HEK293 (cell line): ENCODE data around the gene SYNGR4.

Experiments
- GLI2 ChIP-seq: fragments of 450-650 bp; formaldehyde crosslinking; IDR thresholded peaks from 2 replicates; pipeline ENCODE4; 2017; ENCODE audit warnings: missing biosample characterization, missing genetic modification characterization, low read depth, borderline replicate concordance
- MYNN ChIP-seq: fragments of 450-650 bp; formaldehyde crosslinking; IDR thresholded peaks from 2 replicates; pipeline ENCODE4 v1.5.1; 2016; ENCODE audit warnings: missing biosample characterization, missing genetic modification characterization, borderline replicate concordance
- PATZ1 ChIP-seq: fragments of 450-650 bp; formaldehyde crosslinking; IDR thresholded peaks from 2 replicates; pipeline ENCODE4 v1.5.1; 2016; ENCODE audit warnings: missing biosample characterization, missing genetic modification characterization
- RBAK ChIP-seq: fragments of 450-650 bp; formaldehyde crosslinking; IDR thresholded peaks from 2 replicates; pipeline ENCODE4 v1.5.1; 2016; ENCODE audit warnings: missing biosample characterization, missing genetic modification characterization
- SP2 ChIP-seq: fragments of 450-650 bp; formaldehyde crosslinking; IDR thresholded peaks from 2 replicates; pipeline ENCODE4 v1.5.1; 2016; ENCODE audit warnings: missing biosample characterization, missing genetic modification characterization
- YY2 ChIP-seq: fragments of 450-650 bp; formaldehyde crosslinking; IDR thresholded peaks from 2 replicates; pipeline ENCODE4 v1.5.1; 2016; ENCODE audit warnings: missing biosample characterization, missing genetic modification characterization
- ZBTB7A ChIP-seq: fragments of 450-650 bp; formaldehyde crosslinking; IDR thresholded peaks from 2 replicates; pipeline ENCODE4 v1.5.1; 2016; ENCODE audit warnings: low read depth, missing biosample characterization, missing genetic modification characterization
- ZBTB8A ChIP-seq: fragments of 450-650 bp; formaldehyde crosslinking; IDR thresholded peaks from 2 replicates; pipeline ENCODE4 v1.5.1; 2016; ENCODE audit warnings: missing biosample characterization, missing genetic modification characterization
- ZFP37 ChIP-seq: fragments of 450-650 bp; formaldehyde crosslinking; IDR thresholded peaks from 2 replicates; pipeline ENCODE4 v1.5.1; 2016; ENCODE audit warnings: missing biosample characterization, missing genetic modification characterization
- ZNF138 ChIP-seq: fragments of 450-650 bp; formaldehyde crosslinking; IDR thresholded peaks from 2 replicates; pipeline ENCODE4 v1.5.1; 2016; ENCODE audit warnings: missing biosample characterization, missing genetic modification characterization, borderline replicate concordance
- ZNF202 ChIP-seq: fragments of 450-650 bp; formaldehyde crosslinking; IDR thresholded peaks from 2 replicates; pipeline ENCODE4 v1.5.1; 2016; ENCODE audit warnings: missing biosample characterization, missing genetic modification characterization, borderline replicate concordance
- ZNF211 ChIP-seq: fragments of 450-650 bp; formaldehyde crosslinking; IDR thresholded peaks from 2 replicates; pipeline ENCODE4 v1.5.1; 2016; ENCODE audit warnings: low read depth, missing biosample characterization, missing genetic modification characterization
- ZNF221 ChIP-seq: fragments of 450-650 bp; formaldehyde crosslinking; IDR thresholded peaks from 2 replicates; pipeline ENCODE4 v1.5.1; 2017; ENCODE audit warnings: missing biosample characterization, missing genetic modification characterization, borderline replicate concordance
- ZNF311 ChIP-seq: fragments of 450-650 bp; formaldehyde crosslinking; IDR thresholded peaks from 2 replicates; pipeline ENCODE4 v1.5.1; 2017; ENCODE audit warnings: missing biosample characterization, missing genetic modification characterization, borderline replicate concordance
- ZNF341 ChIP-seq: fragments of 450-650 bp; formaldehyde crosslinking; IDR thresholded peaks from 2 replicates; pipeline ENCODE4; 2016; ENCODE audit warnings: low read depth, missing biosample characterization, missing genetic modification characterization
- ZNF354C ChIP-seq: fragments of 450-650 bp; formaldehyde crosslinking; IDR thresholded peaks from 2 replicates; pipeline ENCODE4 v1.5.1; 2016; ENCODE audit warnings: missing biosample characterization, missing genetic modification characterization, low read depth, borderline replicate concordance
- ZNF501 ChIP-seq: fragments of 450-650 bp; formaldehyde crosslinking; IDR thresholded peaks from 2 replicates; pipeline ENCODE4 v1.5.1; 2016; ENCODE audit warnings: missing biosample characterization, missing genetic modification characterization
- ZNF513 ChIP-seq: fragments of 450-650 bp; IDR thresholded peaks from 2 replicates; pipeline ENCODE4 v1.5.1; 2018; ENCODE audit warnings: missing biosample characterization, missing genetic modification characterization
- ZNF549 ChIP-seq: fragments of 450-650 bp; IDR thresholded peaks from 2 replicates; pipeline ENCODE4 v1.5.1; 2018; ENCODE audit warnings: missing biosample characterization, missing genetic modification characterization, mild to moderate bottlenecking, inconsistent platforms, moderate library complexity
- ZNF555 ChIP-seq: fragments of 450-650 bp; formaldehyde crosslinking; conservative IDR thresholded peaks from 2 replicates; pipeline ENCODE4 v1.5.1; 2017; ENCODE audit warnings: missing biosample characterization, mild to moderate bottlenecking, missing genetic modification characterization, inconsistent platforms
- ZNF776 ChIP-seq: fragments of 450-650 bp; formaldehyde crosslinking; IDR thresholded peaks from 2 replicates; pipeline ENCODE4 v1.5.0; 2017; ENCODE audit warnings: missing biosample characterization, missing genetic modification characterization, borderline replicate concordance
- ZNF785 ChIP-seq: fragments of 450-650 bp; formaldehyde crosslinking; IDR thresholded peaks from 2 replicates; pipeline ENCODE4 v1.5.1; 2016; ENCODE audit warnings: missing biosample characterization, missing genetic modification characterization
- ZNF843 ChIP-seq: fragments of 450-650 bp; formaldehyde crosslinking; IDR thresholded peaks from 2 replicates; pipeline ENCODE4 v1.5.1; 2016; ENCODE audit warnings: missing biosample characterization, missing genetic modification characterization
- ZSCAN16 ChIP-seq: fragments of 450-650 bp; formaldehyde crosslinking; IDR thresholded peaks from 2 replicates; pipeline ENCODE4 v1.5.1; 2016; ENCODE audit warnings: missing biosample characterization, missing genetic modification characterization
- TF ChIP-seq, protein P1 (sequence below): fragments of 450-650 bp; formaldehyde crosslinking; IDR thresholded peaks from 2 replicates; pipeline ENCODE4 v1.5.1; 2016; ENCODE audit warnings: missing biosample characterization, missing genetic modification characterization, borderline replicate concordance
- TF ChIP-seq, protein P2 (sequence below): fragments of 450-650 bp; formaldehyde crosslinking; IDR thresholded peaks from 2 replicates; pipeline ENCODE4 v1.5.1; 2016; ENCODE audit warnings: missing biosample characterization, missing genetic modification characterization
- TF ChIP-seq, protein P3 (sequence below): fragments of 450-650 bp; formaldehyde crosslinking; IDR thresholded peaks from 2 replicates; pipeline ENCODE4 v1.5.1; 2016; ENCODE audit warnings: missing biosample characterization, missing genetic modification characterization

Gene SYNGR4

GRCh38 chr19:48330012-48330681 is 34.0 kb upstream of the SYNGR4 start (continued):
- TF ChIP-seq ZNF513 (tag by site-specific recombination) (no peak), ZNF221 (tag by site-specific recombination) (no peak), ZNF776 (no peak), ZNF211 (tag by site-specific recombination) (no peak), PATZ1 (tag by site-specific recombination) (peak; percentile 78), ZNF501 (0 out of 2 replicates have a peak, but pooled peaks have one; percentile 48), ZNF202 (no peak), RBAK (no peak), SP2 (tag by site-specific recombination) (peak; percentile 69), ZNF311 (tag by site-specific recombination) (no peak), ZNF555 (tag by site-specific recombination) (no peak), ZNF549 (tag by site-specific recombination) (no peak), ZBTB7A (tag by site-specific recombination) (no peak), ZNF843 (tag by site-specific recombination) (peak; percentile 28; the same call in 1 of the 2 replicates), ZNF341 (tag by site-specific recombination) (no peak), ZBTB8A (tag by site-specific recombination) (0 out of 2 replicates have a peak, but pooled peaks have one; percentile 12), ZNF785 (tag by site-specific recombination) (no peak), ZNF354C (tag by site-specific recombination) (no peak), MYNN (tag by site-specific recombination) (no peak), ZNF138 (no peak), YY2 (0 out of 2 replicates have a peak, but pooled peaks have one; percentile 25), ZFP37 (tag by site-specific recombination) (no peak), GLI2 (no peak), ZSCAN16 (no peak)
- TF ChIP-seq, protein P1, sequence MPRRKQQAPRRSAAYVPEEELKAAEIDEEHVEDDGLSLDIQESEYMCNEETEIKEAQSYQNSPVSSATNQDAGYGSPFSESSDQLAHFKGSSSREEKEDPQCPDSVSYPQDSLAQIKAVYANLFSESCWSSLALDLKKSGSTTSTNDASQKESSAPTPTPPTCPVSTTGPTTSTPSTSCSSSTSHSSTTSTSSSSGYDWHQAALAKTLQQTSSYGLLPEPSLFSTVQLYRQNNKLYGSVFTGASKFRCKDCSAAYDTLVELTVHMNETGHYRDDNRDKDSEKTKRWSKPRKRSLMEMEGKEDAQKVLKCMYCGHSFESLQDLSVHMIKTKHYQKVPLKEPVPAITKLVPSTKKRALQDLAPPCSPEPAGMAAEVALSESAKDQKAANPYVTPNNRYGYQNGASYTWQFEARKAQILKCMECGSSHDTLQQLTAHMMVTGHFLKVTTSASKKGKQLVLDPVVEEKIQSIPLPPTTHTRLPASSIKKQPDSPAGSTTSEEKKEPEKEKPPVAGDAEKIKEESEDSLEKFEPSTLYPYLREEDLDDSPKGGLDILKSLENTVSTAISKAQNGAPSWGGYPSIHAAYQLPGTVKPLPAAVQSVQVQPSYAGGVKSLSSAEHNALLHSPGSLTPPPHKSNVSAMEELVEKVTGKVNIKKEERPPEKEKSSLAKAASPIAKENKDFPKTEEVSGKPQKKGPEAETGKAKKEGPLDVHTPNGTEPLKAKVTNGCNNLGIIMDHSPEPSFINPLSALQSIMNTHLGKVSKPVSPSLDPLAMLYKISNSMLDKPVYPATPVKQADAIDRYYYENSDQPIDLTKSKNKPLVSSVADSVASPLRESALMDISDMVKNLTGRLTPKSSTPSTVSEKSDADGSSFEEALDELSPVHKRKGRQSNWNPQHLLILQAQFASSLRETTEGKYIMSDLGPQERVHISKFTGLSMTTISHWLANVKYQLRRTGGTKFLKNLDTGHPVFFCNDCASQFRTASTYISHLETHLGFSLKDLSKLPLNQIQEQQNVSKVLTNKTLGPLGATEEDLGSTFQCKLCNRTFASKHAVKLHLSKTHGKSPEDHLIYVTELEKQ (tag by site-specific recombination), result no peak
- TF ChIP-seq, protein P2, sequence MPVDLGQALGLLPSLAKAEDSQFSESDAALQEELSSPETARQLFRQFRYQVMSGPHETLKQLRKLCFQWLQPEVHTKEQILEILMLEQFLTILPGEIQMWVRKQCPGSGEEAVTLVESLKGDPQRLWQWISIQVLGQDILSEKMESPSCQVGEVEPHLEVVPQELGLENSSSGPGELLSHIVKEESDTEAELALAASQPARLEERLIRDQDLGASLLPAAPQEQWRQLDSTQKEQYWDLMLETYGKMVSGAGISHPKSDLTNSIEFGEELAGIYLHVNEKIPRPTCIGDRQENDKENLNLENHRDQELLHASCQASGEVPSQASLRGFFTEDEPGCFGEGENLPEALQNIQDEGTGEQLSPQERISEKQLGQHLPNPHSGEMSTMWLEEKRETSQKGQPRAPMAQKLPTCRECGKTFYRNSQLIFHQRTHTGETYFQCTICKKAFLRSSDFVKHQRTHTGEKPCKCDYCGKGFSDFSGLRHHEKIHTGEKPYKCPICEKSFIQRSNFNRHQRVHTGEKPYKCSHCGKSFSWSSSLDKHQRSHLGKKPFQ (tag by site-specific recombination), result no peak
- TF ChIP-seq, protein P3, sequence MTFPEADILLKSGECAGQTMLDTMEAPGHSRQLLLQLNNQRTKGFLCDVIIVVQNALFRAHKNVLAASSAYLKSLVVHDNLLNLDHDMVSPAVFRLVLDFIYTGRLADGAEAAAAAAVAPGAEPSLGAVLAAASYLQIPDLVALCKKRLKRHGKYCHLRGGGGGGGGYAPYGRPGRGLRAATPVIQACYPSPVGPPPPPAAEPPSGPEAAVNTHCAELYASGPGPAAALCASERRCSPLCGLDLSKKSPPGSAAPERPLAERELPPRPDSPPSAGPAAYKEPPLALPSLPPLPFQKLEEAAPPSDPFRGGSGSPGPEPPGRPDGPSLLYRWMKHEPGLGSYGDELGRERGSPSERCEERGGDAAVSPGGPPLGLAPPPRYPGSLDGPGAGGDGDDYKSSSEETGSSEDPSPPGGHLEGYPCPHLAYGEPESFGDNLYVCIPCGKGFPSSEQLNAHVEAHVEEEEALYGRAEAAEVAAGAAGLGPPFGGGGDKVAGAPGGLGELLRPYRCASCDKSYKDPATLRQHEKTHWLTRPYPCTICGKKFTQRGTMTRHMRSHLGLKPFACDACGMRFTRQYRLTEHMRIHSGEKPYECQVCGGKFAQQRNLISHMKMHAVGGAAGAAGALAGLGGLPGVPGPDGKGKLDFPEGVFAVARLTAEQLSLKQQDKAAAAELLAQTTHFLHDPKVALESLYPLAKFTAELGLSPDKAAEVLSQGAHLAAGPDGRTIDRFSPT (tag by site-specific recombination), result peak; percentile 83; the same call in 1 of the 2 replicates
